Kidney (tissue), 14 donors: ENCODE results near the gene NUMB. TPM values are rescaled to one million over a fixed set of nuclear protein-coding genes. Genes with fewer than 3 reads are reported as not detected.

ENCODE experiments used
- DNase-seq, 5 donors: peaks; one replicate each; pipeline ENCODE4 v3.0.0-alpha.2; 2013 to 2020
- FAIRE-seq: peaks from 2 replicates; lab custom pipeline; 2012; peaks lifted over from hg19 to GRCh38; lab: Jason Lieb, UNC
- H3K27ac ChIP-seq, 2 donors: one replicate each; pipeline ENCODE4 v1.7.0; 2013; ENCODE audit warnings: low read depth in 2 of 2, low read length in 2 of 2, inconsistent platforms in 1 of 2
- H3K27me3 ChIP-seq: one replicate; pipeline ENCODE4 v1.7.1; 2013; ENCODE audit warnings: low read length, inconsistent platforms; ENCODE audit not compliant: control insufficient read depth, insufficient read depth
- H3K36me3 ChIP-seq, 3 donors: one replicate each; pipeline versions ENCODE4 v1.7.0 to v1.7.1; 2013; ENCODE audit warnings: low read length in 3 of 3, control low read depth in 1 of 3, inconsistent platforms in 1 of 3; ENCODE audit not compliant: insufficient read depth in 3 of 3, control insufficient read depth in 2 of 3
- H3K4me1 ChIP-seq, 3 donors: one replicate each; pipeline versions ENCODE4 v1.7.0 to v1.7.1; 2013; ENCODE audit warnings: low read length in 3 of 3, inconsistent platforms in 1 of 3, low read depth in 1 of 3; ENCODE audit not compliant: control insufficient read depth in 2 of 3, insufficient read depth in 2 of 3
- H3K4me3 ChIP-seq, 3 donors: one replicate each; pipeline versions ENCODE4 v1.7.0 to v1.8.1; 2013; ENCODE audit warnings: low read length in 3 of 3, control low read depth in 1 of 3, inconsistent platforms in 1 of 3
- H3K9ac ChIP-seq, 3 donors: one replicate each; pipeline versions ENCODE4 v1.7.0 to v1.7.1; 2013; ENCODE audit warnings: low read length in 3 of 3, control low read depth in 1 of 3, inconsistent platforms in 1 of 3
- H3K9me3 ChIP-seq, 3 donors: one replicate each; pipeline versions ENCODE4 v1.7.0 to v1.7.1; 2013; ENCODE audit warnings: low read length in 3 of 3, control low read depth in 1 of 3, inconsistent platforms in 1 of 3; ENCODE audit not compliant: control insufficient read depth in 2 of 3, insufficient read depth in 1 of 3
- CTCF ChIP-seq: IDR thresholded peaks from 3 replicates; pipeline ENCODE4 v1.5.1; 2012; ENCODE audit warnings: mild to moderate bottlenecking, moderate library complexity, borderline replicate concordance; ENCODE audit not compliant: insufficient read depth; ENCODE audit errors: extremely low read depth
- intact Hi-C: fragments of 100-400 bp; cut with DNase I; formaldehyde crosslinking; loops from one replicate; pipeline ENCODE4 v1.11.1; 2022
- polyA plus RNA-seq: library from polyadenylated mRNA; stranded (reverse); fragments of 350-450 nt; fragmentation: Illumina TruSeq; extraction: RNeasy Lipid Tissue Mini Kit (QIAGEN cat#74804); gene quantifications from one replicate; pipeline ENCODE4 v1.2.3, GENCODE V29; 2014; ENCODE audit warnings: low read depth, low replicate concordance; ENCODE audit not compliant: insufficient read depth
- total RNA-seq: library from RNA; stranded (reverse); fragmentation: NEBNext Ultra II Directional; extraction: Animal tissue kit (Norgen Biotek cat#: 25700); gene quantifications from one replicate; pipeline ENCODE4 v1.2.1, GENCODE V29; 2021
- donor health status: control.
- donor health status: control.
- donor health status: control.
- donor health status: control.
- donor health status: control.
- donor health status: DM: yes; HTN: yes; CAD: no.
- donor health status: Normal renal cell carcinoma (clear cell type).

NUMB gene
- total and polyA plus RNA-seq, 2 donors from 2014 or later: 42.4 to 104 TPM

GRCh38 chr14:73261075-73261474, 197.3 kb downstream of the NUMB start:
- Histone ChIP-seq H3K4me3 (no peak overlapping the region), H3K27me3 (no peaks in the 10 kb centered on the region), H3K9me3 (no peaks in the 10 kb centered on the region), H3K36me3 (peaks cover 0 to 12% (median 3%) of the 10 kb centered on the region in 3 donors), H3K9ac (no peak overlapping the region), H3K27ac (peak overlapping the region; percentile 57 to 63), H3K4me1 (peaks cover 0 to 5% (median 0%) of the 10 kb centered on the region in 3 donors)
- peak in 2 of 5 donors; percentile 45 to 61 for DNase-seq
- intact Hi-C loops: no loop called here
- FAIRE-seq: no peak
- TF ChIP-seq CTCF: no peak

DNA sequence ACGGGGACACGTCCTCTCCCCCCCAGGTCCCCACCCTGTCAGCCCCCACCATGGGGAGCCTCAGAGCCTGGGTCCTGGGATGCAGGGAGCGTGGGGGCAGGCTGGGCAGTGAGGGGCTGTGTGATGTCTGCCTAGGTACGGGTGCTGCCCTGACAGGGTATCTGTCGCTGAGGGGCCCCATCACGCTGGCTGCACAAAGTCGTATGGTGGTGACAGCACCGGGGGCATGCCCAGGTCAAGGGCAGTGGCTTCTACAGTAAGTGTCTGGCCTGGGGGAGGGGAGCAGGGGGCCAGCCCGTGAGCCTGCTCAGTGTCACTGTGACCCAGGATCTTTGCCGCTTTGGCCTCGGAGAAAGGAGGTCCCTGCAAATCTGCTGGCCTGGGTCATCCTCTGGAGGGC, 197.8 kb downstream of the NUMB start:
- TF ChIP-seq CTCF: no peak
- peak in 2 of 5 donors; percentile 46 to 65 for DNase-seq
- intact Hi-C loops: no loop called here
- Histone ChIP-seq H3K4me1 (peaks cover 0 to 5% (median 0%) of the 10 kb centered on the region in 3 donors), H3K9me3 (no peaks in the 10 kb centered on the region), H3K27ac (peak overlapping the region; percentile 57 to 63), H3K4me3 (no peak overlapping the region), H3K9ac (no peak overlapping the region), H3K36me3 (peaks cover 0 to 12% (median under 1%) of the 10 kb centered on the region in 3 donors), H3K27me3 (no peaks in the 10 kb centered on the region)
- FAIRE-seq: no peak

DNA sequence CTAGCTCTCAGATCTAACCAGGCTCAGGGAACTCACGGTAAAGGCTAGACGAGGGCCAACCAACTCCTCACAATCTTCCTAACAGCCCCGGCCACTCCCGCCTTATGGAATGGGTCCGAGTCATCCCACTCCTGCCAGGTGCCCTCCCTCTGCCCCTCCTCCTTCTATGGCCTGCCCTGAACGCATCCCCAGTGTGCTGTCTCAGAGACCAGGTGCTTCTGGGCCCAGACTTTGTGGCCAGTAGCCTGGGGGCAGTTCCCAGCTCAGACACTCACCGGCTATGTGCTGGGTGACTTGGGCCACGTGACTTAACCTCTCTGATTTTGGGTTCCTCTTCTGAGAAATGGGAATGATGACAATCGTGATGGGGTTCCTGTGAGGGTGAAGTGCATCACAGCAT, 198.5 kb downstream of the NUMB start:
- H3K4me3 ChIP-seq: no peak overlapping the region
- DNase-seq (peak in 1 of 5 donors; percentile 19), FAIRE-seq (no peak)
- H3K9me3 ChIP-seq: no peaks in the 10 kb centered on the region
- H3K4me1 ChIP-seq: peaks cover 0 to 5% (median 0%) of the 10 kb centered on the region in 3 donors
- H3K9ac ChIP-seq: no peak overlapping the region
- H3K27ac ChIP-seq: no peak overlapping the region
- intact Hi-C loops: no loop called here
- H3K27me3 ChIP-seq: no peaks in the 10 kb centered on the region
- peaks cover 0 to 14% (median 0%) of the 10 kb centered on the region in 3 donors for H3K36me3 ChIP-seq
- no peak for TF ChIP-seq CTCF
